Activated T-cell treated with anti-CD3 and anti-CD28 coated beads for 24 hours (primary cell): ENCODE results near the gene PARP11.

ENCODE experiments used
- DNase-seq: peaks from one replicate; pipeline ENCODE4 v3.0.0-alpha.2; 2020; ENCODE audit warnings: low read depth

The PARP11 gene

GRCh38 chr12:3770891-3771290 lies 102.3 kb downstream of the PARP11 start:
- DNase-seq = no peak

- no peak for DNase-seq
Observed at GRCh38 chr12:3768911-3769447, 104.2 kb downstream of the PARP11 start.

GRCh38 chr12:3761116-3761735 lies 112.0 kb downstream of the PARP11 start:
- DNase-seq = no peak

GRCh38 chr12:3759878-3760277 lies 113.3 kb downstream of the PARP11 start:
- DNase-seq = no peak
